Tibial nerve (tissue), 4 donors: Measurements from ENCODE around the gene RGS7.

Source experiments
- EP300 ChIP-seq, 2 donors: sonication (generic); formaldehyde crosslinking; IDR thresholded peaks; one replicate each; pipeline ENCODE4 v1.6.1; 2017; ENCODE audit warnings: antibody characterized with exemption in 2 of 2, mild to moderate bottlenecking in 1 of 2
- POLR2A ChIP-seq, 2 donors: fragments of 450-650 bp; IDR thresholded peaks; one replicate each; pipeline ENCODE4 v1.6.1; 2017; ENCODE audit warnings: antibody characterized with exemption in 2 of 2, mild to moderate bottlenecking in 2 of 2, moderate library complexity in 2 of 2
- TF ChIP-seq, protein P1 (sequence below), 5 experiments: fragments of 200-600 bp in 3 of 5; fragments of 450-650 bp in 2 of 5; sonication (generic) in 3 of 5; IDR thresholded peaks; one replicate each; pipeline ENCODE4 v1.5.1; 2016 to 2019; ENCODE audit warnings: antibody characterized with exemption in 5 of 5, mild to moderate bottlenecking in 3 of 5, moderate library complexity in 2 of 5

DNA sequence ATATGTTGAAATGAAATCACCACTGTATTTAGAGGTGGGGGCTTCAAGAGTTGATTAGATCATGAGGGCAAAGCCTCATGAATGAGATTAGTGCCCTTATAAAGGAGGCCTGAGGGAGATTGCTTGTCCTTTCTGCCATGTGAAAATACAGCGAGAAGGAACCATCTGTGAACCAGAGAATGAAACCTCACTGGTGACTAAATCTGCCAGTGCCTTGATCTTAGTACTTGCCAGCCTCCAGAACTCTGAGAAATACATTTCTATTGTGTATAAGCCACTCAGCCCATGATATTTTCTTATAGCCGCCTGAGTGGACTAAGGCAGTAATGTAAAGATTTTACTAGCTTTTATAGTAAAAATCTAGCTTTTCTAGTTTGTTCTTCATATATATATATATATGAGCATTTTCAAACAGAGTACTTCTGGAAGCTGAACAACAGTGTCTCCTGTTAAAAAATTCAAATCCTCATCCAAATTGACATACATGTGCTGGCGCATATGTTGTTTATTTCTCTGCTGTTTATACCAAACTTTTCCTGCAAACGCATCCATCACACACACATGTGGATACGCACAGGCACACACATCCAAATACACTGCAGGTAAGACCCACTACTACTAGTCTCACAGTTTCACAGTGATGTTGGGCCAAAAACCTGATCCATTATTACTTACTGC, 213.1 kb downstream of the RGS7 start:
- TF ChIP-seq, protein P1, sequence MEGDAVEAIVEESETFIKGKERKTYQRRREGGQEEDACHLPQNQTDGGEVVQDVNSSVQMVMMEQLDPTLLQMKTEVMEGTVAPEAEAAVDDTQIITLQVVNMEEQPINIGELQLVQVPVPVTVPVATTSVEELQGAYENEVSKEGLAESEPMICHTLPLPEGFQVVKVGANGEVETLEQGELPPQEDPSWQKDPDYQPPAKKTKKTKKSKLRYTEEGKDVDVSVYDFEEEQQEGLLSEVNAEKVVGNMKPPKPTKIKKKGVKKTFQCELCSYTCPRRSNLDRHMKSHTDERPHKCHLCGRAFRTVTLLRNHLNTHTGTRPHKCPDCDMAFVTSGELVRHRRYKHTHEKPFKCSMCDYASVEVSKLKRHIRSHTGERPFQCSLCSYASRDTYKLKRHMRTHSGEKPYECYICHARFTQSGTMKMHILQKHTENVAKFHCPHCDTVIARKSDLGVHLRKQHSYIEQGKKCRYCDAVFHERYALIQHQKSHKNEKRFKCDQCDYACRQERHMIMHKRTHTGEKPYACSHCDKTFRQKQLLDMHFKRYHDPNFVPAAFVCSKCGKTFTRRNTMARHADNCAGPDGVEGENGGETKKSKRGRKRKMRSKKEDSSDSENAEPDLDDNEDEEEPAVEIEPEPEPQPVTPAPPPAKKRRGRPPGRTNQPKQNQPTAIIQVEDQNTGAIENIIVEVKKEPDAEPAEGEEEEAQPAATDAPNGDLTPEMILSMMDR (IDR thresholded peaks at IDR 0.05) = no peak
- TF ChIP-seq POLR2A (IDR thresholded peaks at IDR 0.05) = no peak
- no peak for TF ChIP-seq EP300 (IDR thresholded peaks at IDR 0.05)
